ENCODE measurements around the gene FAM227B. TPM values are rescaled to one million over a fixed set of nuclear protein-coding genes. Genes with fewer than 3 reads are reported as not detected.
A peak's percentile ranks its signal among the peaks of the same experiment; 100 is the strongest.
"Not testable (repeated sequence)": the region's sequence is repeated elsewhere in the genome, so short reads cannot be mapped to it uniquely, and the experiment has no call there.

The FAM227B gene
- total RNA-seq, 4 donors from 2014 or later: 3.3 to 9.2 (median 6.6) TPM

DNA sequence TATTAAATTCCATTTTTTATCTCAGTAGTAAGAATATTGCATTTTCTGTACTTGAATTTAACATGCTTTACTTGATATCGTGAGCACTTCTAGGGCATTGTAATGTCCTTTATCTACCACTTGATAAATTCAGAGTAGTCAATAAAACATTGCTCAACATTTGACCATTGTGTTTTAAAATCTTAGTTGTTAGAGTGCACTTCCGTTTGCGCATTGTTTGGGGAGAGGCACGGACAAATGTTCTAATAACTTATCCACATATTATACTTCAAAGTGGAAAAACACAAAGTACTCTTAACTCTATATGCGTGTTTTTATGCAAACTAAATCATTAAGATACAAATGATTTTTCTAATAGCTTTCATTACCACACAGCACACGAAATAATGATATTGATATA is 419 bp downstream of the FAM227B start:
- peaks cover under 1 to 4% of the 10 kb centered on the region in 2 donors for H3K9me3 ChIP-seq
- TF ChIP-seq, protein P1, sequence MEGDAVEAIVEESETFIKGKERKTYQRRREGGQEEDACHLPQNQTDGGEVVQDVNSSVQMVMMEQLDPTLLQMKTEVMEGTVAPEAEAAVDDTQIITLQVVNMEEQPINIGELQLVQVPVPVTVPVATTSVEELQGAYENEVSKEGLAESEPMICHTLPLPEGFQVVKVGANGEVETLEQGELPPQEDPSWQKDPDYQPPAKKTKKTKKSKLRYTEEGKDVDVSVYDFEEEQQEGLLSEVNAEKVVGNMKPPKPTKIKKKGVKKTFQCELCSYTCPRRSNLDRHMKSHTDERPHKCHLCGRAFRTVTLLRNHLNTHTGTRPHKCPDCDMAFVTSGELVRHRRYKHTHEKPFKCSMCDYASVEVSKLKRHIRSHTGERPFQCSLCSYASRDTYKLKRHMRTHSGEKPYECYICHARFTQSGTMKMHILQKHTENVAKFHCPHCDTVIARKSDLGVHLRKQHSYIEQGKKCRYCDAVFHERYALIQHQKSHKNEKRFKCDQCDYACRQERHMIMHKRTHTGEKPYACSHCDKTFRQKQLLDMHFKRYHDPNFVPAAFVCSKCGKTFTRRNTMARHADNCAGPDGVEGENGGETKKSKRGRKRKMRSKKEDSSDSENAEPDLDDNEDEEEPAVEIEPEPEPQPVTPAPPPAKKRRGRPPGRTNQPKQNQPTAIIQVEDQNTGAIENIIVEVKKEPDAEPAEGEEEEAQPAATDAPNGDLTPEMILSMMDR (IDR thresholded peaks at IDR 0.05): peak; percentile 24 to 49 (median 34)
- TF ChIP-seq POLR2A (IDR thresholded peaks at IDR 0.05): no peak
- peak; percentile 21 for DNase-seq
- in situ Hi-C loops (cut with MboI; ENCODE audit: low pct_ligation_motif_present in 1 of 4, low pct_unique_long_range_greater_than_20kb in 1 of 4, low sequenced_read_pairs in 3 of 4): no loop called here
- H3K27ac ChIP-seq: peak overlapping the region; percentile 93 to 96 (median 95)
- peaks cover 0 to 5% (median under 1%) of the 10 kb centered on the region in 4 donors for H3K36me3 ChIP-seq
- peaks cover 0 to 30% (median 15%) of the 10 kb centered on the region in 4 donors for H3K4me1 ChIP-seq
- no peaks in the 10 kb centered on the region for H3K27me3 ChIP-seq
- 0 to 3% methylated on average over 6 of the region's 6 CpGs for WGBS, 2 donors (ENCODE audit: low coverage in 1 of 2)
- intact Hi-C loops (cut with DNase I; ENCODE audit: low total_unique reads): no loop called here
- peak overlapping the region; percentile 14 to 90 (median 80) for H3K4me3 ChIP-seq

DNA sequence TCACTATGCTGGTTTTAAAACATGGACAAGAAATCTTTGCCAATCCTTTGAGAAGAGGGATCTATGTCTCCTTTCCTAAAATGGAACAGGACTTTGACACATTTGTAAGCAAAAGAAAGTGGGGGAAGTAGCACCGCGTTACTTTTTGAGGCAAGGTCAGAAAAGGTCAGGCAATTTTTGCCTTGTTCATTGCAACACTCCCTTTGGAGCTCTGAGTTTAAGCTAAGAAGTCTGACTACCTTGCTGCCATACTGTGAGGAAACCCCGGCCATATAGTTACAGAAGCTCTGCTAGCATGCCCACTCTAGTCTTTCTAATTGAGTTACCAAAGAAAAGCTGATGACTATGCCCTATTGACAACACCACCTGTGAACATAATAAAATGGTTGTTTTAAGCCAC is 1.4 kb downstream of the FAM227B start:
- 84 to 100% methylated on average over 1 to 3 of the region's 3 CpGs for WGBS, 2 donors (ENCODE audit: low coverage in 1 of 2)
- H3K36me3 ChIP-seq: no peaks in the 10 kb centered on the region
- no peaks in the 10 kb centered on the region for H3K27me3 ChIP-seq
- peaks cover 0 to 30% (median 15%) of the 10 kb centered on the region in 4 donors for H3K4me1 ChIP-seq
- intact Hi-C loops (cut with DNase I; ENCODE audit: low total_unique reads) (no loop called here), in situ Hi-C loops (cut with MboI; ENCODE audit: low pct_ligation_motif_present in 1 of 4, low pct_unique_long_range_greater_than_20kb in 1 of 4, low sequenced_read_pairs in 3 of 4) (no loop called here)
- H3K27ac ChIP-seq: peak overlapping the region; percentile 93 to 96 (median 95)
- TF ChIP-seq POLR2A (IDR thresholded peaks at IDR 0.05): no peak
- TF ChIP-seq, protein P1 (IDR thresholded peaks at IDR 0.05): no peak
- no peak for TF ChIP-seq POLR2AphosphoS5 (IDR thresholded peaks at IDR 0.05)
- no peak for TF ChIP-seq EP300 (IDR thresholded peaks at IDR 0.05; ENCODE audit: low read depth)
- H3K9me3 ChIP-seq: peaks cover 0 to 9% of the 10 kb centered on the region in 2 donors
- no peak for DNase-seq
- H3K4me3 ChIP-seq: no peak overlapping the region

DNA sequence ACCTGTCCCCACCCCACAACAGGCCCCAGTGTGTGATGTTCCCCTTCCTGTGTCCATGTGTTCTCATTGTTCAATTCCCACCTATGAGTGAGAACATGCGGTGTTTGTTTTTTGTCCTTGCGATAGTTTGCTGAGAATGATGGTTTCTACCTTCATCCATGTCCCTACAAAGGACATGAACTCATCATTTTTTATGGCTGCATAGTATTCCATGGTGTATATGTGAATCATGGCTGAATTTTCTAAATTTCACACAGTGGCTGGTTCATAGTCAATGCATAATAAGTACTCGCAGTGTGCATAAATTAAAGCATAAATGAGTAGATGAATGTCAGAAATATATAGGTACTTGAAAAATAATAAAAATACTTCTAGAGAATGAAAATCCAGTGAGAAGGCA is 8.4 kb downstream of the FAM227B start:
- H3K36me3 ChIP-seq; H3K27me3 ChIP-seq; H3K4me1 ChIP-seq; H3K9me3 ChIP-seq; DNase-seq; in situ Hi-C loops (cut with MboI; ENCODE audit: low pct_ligation_motif_present in 1 of 4, low pct_unique_long_range_greater_than_20kb in 1 of 4, low sequenced_read_pairs in 3 of 4); H3K4me3 ChIP-seq; intact Hi-C loops (cut with DNase I; ENCODE audit: low total_unique reads); H3K27ac ChIP-seq: not testable (repeated sequence)
- WGBS, 2 donors (ENCODE audit: low coverage in 1 of 2): 97 to 100% methylated on average over 3 of the region's 3 CpGs

DNA sequence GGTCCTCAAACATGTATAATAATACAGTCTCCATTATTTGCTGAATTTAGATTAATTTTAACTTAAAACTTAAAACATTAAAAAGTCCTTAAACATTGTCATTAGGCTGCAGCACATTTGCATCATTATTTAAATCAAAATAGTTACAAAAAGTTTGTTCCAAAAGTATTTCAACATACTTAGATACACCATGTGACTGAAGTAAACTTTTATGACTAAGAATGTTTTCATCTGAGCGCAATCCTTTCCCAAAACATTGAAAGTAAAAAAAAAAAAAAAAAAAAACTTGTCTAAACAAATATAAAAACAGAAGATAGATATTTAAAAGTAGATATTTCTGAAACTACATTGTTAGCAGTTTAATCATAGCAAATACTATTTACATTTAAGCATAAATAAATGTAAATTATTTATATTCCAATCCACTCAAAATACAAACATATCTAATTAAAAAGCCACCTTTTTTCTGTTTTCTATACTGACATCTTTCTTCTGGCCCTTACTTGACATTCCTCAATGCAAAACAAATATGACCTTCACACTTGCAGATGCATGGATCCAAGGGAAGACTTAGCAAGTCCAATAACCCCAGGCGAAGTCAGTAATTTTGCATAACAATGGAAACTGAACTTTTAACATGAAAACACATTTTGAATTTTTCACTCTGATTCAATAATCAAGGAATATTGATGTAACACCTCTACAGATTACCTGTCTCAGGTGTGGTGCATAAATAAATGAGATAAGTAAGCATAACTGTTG is 10.3 kb downstream of the FAM227B start:
- Histone ChIP-seq H3K27ac (no peak overlapping the region), H3K36me3 (no peaks in the 10 kb centered on the region), H3K9me3 (peaks cover 0 to 9% of the 10 kb centered on the region in 2 donors), H3K27me3 (no peaks in the 10 kb centered on the region), H3K4me3 (no peak overlapping the region), H3K4me1 (no peaks in the 10 kb centered on the region)
- DNase-seq: no peak
- TF ChIP-seq POLR2AphosphoS5 (IDR thresholded peaks at IDR 0.05): no peak
- in situ Hi-C loops (cut with MboI; ENCODE audit: low pct_ligation_motif_present in 1 of 4, low pct_unique_long_range_greater_than_20kb in 1 of 4, low sequenced_read_pairs in 3 of 4): no loop called here
- WGBS, 2 donors (ENCODE audit: low coverage in 1 of 2): 88 to 100% methylated on average over 2 of the region's 2 CpGs
- intact Hi-C loops (cut with DNase I; ENCODE audit: low total_unique reads): no loop called here

DNA sequence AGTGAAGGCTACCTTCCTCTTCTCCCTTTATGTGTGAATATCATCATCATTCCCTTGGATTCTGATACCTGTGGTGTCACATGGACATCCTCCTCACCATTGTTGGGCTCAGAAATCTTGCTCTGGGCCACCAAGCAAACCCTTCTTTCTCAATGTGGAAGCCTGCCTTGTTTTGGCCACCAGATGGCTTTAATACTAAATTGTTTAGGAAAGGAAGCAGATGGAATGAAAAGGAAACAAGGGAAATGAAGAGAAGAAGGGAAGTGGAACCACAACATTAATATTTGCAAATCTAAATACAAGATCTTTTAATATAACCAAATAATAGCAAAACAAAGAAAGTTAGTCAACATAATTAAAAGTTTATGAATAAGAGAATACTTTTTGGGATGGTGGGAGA is 14.0 kb downstream of the FAM227B start:
- intact Hi-C loops (cut with DNase I; ENCODE audit: low total_unique reads) (no loop called here), in situ Hi-C loops (cut with MboI; ENCODE audit: low pct_ligation_motif_present in 1 of 4, low pct_unique_long_range_greater_than_20kb in 1 of 4, low sequenced_read_pairs in 3 of 4) (no loop called here)
- TF ChIP-seq POLR2AphosphoS5 (IDR thresholded peaks at IDR 0.05): no peak
- TF ChIP-seq, protein P1 (IDR thresholded peaks at IDR 0.05): no peak
- no peak for TF ChIP-seq EP300 (IDR thresholded peaks at IDR 0.05; ENCODE audit: low read depth)
- no peak for TF ChIP-seq POLR2A (IDR thresholded peaks at IDR 0.05)
- Histone ChIP-seq H3K27me3 (no peaks in the 10 kb centered on the region), H3K4me3 (no peak overlapping the region), H3K36me3 (no peaks in the 10 kb centered on the region), H3K27ac (no peak overlapping the region), H3K9me3 (peaks cover 0 to 7% of the 10 kb centered on the region in 2 donors), H3K4me1 (no peaks in the 10 kb centered on the region)
- no peak for DNase-seq
